ENCODE results near the gene DICER1.

Gene DICER1

GRCh38 chr14:95071649-95072280, 85.6 kb downstream of the DICER1 start:
- DNase-seq: no peak

DNA sequence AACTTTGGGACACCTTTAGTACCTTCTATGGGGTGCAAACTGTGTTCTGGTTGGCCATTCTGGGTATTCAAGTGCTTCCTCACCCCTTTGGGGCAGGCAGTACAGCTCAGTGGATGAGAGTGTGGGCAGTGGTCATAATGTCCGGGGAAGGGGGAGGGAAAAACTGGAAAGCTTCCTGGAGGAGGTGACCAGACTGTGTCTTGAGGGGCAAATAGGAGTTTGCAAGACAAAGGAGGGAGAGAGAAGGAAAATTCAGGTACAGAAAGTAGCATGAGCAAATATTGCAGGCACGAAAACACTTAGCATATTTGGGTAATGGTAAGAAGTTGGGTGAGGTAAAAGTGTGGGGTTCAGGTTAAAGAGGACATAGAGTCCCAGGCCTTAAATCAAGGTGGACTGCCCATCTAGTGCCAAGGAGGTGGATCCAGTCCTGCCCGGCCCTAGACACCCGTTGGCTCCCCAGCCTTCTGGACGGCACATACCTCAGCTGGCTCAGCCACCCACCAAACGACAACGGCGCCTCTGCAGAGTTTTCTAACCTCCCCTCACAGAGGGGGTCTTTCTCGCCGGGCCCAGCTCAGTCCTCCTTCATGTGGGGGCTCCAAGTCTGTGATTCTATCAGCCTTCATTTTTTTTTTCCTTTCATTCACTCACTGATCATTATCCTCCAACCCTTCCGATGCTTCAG, 86.4 kb downstream of the DICER1 start:
- no peak for DNase-seq

DNA sequence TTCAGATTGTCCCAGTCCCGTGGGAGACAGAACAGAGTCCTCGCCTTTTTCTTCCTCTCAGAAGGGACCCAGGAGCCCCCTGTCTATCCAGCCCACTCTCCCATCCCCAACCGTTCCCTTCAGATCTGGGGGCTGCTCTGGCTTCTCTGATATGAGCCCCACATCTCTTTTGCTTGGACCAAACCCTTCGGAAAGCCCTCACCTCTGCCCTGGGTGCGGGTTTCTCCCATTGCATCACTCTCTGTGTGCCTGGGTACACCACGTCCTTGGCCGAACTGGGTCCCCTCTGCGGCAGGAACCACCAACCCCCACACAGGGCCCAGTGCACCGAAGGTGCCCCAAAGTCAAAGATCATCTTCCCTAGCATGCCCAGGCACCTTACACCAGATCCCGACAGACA, 87.8 kb downstream of the DICER1 start:
- no peak for DNase-seq

DNA sequence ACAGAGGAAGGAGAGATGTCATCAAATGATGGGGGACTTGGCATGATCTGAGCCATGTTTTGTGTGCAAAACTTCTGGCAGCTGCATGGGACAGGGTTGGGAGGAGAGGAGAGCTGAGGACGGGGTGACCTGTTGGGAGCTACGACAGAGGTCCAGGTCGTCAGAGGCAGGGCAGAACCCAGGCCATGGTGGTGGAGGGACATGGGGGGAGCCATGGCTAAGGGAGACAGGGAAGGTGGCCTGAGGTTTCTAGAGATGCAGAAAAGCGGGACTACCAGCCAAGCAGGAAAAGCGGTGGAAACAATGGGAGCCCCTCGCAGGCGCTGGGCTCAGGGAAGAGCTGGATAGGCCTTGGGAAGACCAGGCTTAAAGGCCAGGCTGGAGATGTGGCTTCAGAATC, 88.3 kb downstream of the DICER1 start:
- DNase-seq: no peak

DNA sequence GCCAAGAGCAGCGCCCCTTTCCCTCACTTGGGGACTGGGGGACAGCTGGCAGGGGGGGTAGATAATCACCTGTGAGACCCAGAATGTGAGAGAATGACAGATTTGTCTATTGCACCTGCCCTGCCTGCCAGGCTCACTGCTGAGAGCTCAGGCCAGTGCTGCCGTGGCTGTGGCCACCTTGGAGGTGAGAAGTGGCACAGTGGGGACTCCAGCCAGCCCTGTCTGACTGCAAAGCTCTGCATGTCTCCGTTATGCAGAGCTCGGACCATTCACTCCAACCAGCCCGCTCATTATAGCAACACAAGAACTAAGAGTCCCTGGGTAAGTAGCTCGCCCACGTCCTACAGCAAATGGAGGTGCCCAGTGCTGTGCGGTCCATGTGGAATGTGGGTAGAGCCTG, 88.8 kb downstream of the DICER1 start:
- no peak for DNase-seq

- no peak for DNase-seq
Observed at GRCh38 chr14:95068080-95068479, 89.2 kb downstream of the DICER1 start.

GRCh38 chr14:95067526-95067925, 89.8 kb downstream of the DICER1 start:
- no peak for DNase-seq

DNA sequence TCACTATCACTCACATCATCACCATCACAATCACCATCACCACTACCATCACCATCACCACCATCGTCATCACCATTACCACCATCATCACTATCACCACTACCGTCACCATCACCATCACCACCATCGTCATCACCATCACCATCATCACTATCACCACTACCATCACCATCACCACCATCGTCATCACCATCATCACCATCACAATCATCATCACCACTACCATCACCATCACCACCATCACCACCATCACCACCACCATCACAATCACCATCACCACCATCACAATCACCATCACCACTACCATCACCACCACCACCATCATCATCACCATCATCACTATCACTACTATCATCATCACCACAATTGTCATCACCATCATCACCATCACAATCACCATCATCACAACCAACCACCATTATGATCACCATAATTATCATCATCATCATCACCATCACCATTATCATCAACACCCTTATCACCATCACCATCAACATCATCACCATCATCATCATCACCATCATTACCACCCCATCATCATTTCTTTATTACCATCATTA, 90.8 kb downstream of the DICER1 start:
- no peak for DNase-seq

DNA sequence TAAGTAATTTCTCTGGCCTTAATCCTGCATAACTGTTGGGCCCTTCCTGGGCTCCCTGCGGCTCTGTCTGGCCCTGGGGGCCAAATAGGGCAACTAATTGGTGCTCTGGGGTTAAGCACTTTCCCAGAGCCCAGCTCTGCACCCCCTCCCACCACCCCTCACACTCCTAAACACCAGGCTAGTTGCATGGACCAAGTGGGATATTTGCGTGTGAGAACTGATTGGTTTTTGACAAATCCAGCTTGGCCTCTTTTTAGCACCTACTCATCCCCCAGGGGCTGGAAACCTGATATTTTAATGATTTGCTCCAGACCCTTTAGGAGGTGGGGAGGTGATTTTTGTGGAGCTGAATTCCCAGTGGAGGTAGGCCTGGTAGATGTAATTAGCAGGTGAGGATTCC, 91.9 kb downstream of the DICER1 start:
- DNase-seq: no peak

DNA sequence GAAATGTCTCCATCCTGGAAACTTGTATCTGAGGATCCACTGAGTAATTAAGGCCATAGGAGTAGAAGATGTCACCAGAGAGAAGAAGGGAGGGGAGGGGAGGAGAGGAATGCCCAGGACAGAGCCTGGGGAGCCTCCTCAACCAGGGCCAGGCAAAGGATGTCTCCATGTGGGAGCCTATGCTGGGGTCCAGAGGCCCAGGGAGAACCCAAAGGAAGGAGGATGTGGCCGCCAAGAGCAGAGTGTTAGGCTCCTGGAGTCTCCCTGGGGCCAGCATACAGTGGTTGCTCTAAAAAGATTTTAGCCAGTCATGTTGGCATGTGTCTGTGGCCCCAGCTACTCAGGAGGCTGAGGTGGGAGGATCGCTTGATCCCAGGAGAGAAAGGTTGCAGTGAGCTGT, 92.6 kb downstream of the DICER1 start:
- no peak for DNase-seq

- no peak for DNase-seq
Observed at GRCh38 chr14:95064256-95064655, 93.1 kb downstream of the DICER1 start.

DNA sequence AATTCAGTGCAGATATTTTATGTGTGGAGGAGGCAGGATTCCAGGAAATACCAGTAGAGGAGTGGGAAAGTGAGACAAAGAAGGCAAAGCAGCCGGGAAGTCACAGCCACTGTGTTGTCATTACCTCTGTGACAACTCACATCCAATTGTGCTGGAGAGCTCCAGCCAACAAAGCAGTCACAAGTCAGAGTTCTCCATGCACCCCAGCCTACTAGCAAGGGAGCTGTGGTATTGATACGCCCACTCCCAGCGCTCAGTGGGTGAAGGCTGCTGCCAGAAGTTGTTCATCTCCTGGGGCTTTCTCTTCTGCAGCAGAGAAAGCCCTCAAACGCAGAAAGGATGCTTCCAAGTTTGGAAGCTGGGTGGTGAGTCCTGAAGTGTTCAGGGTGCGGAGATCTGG, 93.9 kb downstream of the DICER1 start:
- DNase-seq: no peak

DNA sequence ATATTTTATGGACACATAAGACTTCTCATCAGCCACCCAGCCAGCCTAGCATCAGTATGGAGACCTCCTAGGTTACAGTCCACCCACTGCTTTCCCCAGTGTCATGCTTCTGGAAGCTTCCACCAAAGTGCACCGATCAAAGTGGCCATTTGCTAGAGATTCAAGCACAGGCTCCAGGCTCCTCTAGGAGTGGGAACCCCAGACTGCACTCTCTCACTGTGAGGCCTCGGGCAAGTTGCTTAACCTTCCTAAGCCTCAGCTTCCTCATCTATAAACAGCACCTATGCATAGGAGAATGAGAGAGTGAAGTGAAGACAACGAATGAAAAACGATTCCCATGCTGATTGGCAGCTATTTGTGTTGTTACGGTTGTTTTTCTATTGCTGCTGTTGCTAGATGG, 94.4 kb downstream of the DICER1 start:
- DNase-seq: no peak

DNA sequence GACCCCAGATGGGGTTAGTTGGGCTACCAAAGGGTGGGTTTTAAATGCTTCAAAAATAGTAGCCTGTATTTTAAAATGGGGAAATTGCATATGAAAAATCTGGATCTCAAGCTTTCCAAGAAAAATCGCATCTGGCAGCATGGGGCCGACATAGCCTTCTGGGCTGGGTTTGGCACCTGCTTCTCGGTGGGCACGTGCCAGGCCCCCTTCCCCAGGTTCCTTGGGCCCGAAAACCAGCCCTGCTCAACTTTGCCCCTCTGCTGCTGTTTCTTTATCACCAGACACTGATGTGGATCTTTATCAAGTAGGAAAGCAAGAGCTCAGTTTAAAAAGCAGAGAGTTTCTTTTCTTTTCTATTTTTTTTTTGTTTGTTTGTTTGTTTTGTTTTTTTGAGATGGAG, 95.1 kb downstream of the DICER1 start:
- DNase-seq: no peak

DNA sequence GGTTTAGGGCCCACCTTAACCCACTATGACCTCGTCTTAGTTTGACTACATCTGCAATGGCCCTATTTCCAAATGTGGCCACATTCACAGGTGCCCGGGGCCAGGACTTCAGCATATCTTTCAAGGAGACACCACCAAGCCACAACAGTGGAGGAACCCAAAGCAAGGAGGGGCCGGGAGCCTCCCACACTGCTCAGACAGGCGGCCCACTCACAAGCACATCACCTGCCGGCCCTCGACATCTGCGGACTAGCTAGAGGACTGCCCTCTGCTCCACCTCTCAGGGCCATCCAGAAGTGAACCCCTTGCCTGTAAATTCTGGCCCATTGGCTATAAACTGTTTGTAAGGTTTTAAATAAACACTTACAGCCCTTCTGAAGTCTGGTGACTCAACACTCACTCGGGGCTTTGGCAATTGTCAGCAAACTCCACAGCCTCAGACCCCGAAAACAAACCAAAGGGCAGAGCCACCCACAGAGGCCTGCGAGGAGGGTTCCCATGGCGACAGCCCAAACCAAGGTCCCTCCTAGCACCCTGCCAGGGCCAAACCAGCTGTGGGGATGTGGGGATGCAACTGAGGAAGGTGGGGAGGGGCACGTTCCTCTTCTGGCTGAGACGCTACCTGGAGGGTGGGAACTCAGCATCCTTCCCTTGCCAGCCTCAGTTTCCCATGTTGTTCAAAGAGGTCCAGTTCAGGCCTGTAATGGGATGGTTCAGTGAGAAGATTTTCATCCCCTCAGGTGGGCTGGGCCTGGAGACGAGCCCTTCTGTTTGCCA, 95.8 kb downstream of the DICER1 start:
- DNase-seq: no peak

GRCh38 chr14:95059126-95059525, 98.2 kb downstream of the DICER1 start:
- DNase-seq: no peak

GRCh38 chr14:95058491-95058890, 98.8 kb downstream of the DICER1 start:
- no peak for DNase-seq

GRCh38 chr14:95057851-95058250, 99.5 kb downstream of the DICER1 start:
- DNase-seq: no peak

GRCh38 chr14:95057147-95057546, 100.2 kb downstream of the DICER1 start:
- no peak for DNase-seq

DNA sequence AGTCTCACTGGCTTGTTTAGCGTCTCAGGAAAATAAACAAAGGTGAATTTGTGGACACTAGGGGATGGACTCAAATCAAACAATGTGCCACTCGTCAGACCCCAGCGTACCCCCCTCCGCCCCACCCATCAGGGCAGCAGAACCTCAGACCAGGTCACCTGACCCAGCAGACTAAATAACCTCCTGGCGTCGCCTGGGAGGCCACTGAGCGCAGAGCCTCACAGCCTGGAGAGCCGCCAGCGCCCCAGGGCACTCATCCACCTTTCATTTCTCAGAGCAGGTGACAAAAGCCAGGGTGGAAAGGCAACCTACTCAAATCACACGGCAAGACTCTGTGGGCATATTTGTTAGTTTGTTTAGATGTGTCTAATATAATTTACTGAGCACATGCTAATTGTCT, 100.9 kb downstream of the DICER1 start:
- DNase-seq: no peak

GRCh38 chr14:95055318-95055717, 102.0 kb downstream of the DICER1 start:
- DNase-seq: no peak

DNA sequence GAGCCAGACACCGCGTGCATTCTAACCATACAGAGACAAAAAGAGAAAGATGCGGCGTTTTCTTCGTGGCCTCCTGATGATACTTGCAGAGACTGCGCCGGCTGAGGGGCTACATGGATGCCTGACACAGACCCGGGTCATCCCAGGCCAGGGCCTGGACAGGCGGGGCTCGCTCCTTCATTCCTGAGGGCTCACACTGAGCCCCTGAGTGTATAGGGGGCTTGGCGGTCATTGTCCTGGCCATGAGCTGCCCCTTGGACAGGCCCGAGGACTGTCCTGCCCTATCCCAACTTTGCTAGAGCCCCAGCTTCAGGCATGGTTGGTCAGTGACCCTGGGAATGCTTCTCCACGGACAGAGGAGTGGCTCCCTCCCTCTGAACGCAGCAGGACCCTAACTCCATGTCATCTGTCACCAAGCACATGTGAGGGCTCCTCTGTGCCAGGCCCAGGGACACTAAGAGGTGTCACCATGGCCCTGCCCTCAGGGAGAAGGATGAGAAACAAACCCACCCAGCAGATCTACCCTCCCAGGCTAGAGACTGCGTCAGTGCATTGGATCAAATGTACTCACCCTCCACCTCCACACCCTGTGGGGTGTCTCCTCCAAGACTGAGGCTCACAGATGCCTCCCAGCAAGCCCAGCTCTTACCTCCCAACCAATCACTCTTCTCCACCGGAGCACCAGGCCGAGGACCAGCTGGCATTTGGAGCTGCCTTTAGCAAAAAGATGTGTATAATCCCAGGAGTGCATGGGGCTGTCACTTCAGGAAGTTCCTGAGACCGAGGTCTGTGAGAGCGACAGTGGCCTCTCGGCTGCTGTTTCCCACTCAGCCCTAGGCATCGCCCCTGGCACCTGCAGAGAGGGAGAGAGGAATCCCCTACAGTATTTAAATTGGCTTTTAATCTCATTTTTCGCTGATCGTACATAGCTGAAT, 102.7 kb downstream of the DICER1 start:
- DNase-seq: no peak

All from NCI-H2081 treated with DMSO at 0.1 percent for 48 hours (cell line).